Erythroblast (primary cell): ENCODE results near the gene ZBTB39.

Source experiments
- GATA1 ChIP-seq: IDR thresholded peaks from 2 replicates; pipeline ENCODE4 v1.6.1; 2011; ENCODE audit warnings: low read depth, mild to moderate bottlenecking, control low read depth, low read length, moderate library complexity
- POLR2A ChIP-seq: IDR thresholded peaks from 2 replicates; pipeline ENCODE4 v1.6.1; 2011; ENCODE audit warnings: mild to moderate bottlenecking, low read length

DNA sequence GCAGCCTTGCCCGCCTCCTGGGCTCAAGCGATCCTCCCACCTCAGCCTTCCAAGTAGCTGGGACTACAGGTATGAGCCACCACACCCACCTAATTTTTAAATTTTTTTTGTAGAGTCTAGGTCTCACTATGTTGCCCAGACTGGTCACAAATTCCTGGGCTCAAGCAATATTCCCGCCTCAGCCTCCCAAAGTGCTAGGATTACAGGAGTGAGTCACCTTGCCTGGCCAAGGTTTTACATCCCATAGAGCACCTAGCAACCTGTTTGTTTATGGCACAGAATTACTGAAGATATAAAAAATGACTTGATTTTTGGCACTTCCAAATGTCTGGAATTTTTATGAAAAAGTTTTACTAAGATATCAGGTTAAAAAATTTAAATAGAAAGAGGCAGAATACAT, 27.1 kb upstream of the ZBTB39 start:
- TF ChIP-seq POLR2A (no peak), GATA1 (no peak)
